ENCODE results near the gene ENKD1. TPM values are rescaled to one million over a fixed set of nuclear protein-coding genes. Genes with fewer than 3 reads are reported as not detected.

ENKD1 gene
- total and polyA plus RNA-seq, 10 of the 15 experiments (the other 5 are each of a cell fraction or from before 2014, with no cell fraction given), result 0.19 to 8.1 (median 2.8) TPM

DNA sequence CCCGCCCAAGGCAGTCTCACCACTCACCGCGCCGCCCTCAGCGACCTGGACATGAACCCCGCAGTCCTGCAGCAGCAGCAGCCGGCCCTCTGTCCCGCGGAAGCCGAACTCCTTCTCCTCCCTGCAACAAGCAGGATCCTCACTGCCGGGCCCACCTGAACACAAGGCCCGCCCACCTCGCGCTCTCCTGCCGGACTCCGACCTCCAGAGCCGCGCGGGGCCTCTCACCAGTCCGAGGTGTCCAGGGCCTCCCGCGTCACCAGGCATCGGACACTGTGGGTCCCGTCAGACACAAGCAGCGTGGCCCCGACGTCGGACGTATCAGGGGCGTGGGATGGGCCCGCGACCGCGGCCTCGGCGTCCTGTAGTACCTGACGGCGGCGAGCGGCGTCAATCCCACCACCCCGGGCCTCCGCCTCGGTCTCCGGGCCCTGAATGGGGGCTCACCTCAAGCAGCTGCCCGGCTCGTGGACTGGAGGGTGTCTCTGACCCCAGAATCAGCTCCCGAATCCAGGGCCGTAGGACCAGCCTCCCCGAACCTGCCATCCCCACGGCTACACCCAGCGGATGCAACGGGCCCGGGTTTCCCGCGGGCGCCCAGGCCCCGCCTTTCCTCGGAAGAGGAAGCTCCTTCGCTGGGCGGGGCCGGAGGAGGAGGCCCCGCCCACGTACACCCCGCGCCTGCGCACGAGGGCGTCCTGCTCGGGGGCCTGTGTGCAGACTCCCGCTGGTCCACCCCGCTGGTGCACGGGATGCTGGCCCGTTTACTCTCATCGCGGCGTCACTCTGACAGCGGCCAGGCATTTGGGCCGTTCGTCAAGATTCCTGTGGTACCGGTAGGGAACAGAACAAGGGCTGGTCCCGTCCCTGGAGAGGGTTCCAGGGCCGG is 6.6 kb downstream of the ENKD1 start, which contains the start of gene ACD (continued):
- TF ChIP-seq, protein P1, sequence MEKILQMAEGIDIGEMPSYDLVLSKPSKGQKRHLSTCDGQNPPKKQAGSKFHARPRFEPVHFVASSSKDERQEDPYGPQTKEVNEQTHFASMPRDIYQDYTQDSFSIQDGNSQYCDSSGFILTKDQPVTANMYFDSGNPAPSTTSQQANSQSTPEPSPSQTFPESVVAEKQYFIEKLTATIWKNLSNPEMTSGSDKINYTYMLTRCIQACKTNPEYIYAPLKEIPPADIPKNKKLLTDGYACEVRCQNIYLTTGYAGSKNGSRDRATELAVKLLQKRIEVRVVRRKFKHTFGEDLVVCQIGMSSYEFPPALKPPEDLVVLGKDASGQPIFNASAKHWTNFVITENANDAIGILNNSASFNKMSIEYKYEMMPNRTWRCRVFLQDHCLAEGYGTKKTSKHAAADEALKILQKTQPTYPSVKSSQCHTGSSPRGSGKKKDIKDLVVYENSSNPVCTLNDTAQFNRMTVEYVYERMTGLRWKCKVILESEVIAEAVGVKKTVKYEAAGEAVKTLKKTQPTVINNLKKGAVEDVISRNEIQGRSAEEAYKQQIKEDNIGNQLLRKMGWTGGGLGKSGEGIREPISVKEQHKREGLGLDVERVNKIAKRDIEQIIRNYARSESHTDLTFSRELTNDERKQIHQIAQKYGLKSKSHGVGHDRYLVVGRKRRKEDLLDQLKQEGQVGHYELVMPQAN (conservative IDR thresholded peaks at IDR 0.05), result peak; percentile 75
- TF ChIP-seq NR2C1 (IDR thresholded peaks at IDR 0.05) (no peak; the same call in 1 of the 2 replicates), SKIL (IDR thresholded peaks at IDR 0.05; ENCODE audit: low read depth, poor library complexity, severe bottlenecking) (no peak), NFYB (IDR thresholded peaks at IDR 0.05; ENCODE audit: insufficient read depth, low read depth, low read length) (no peak), FOXK2 (IDR thresholded peaks at IDR 0.05) (no peak), SUPT20H (IDR thresholded peaks at IDR 0.05; ENCODE audit: borderline replicate concordance, control insufficient read depth, low read depth, low read length) (no peak)
- TF ChIP-seq, protein P2, sequence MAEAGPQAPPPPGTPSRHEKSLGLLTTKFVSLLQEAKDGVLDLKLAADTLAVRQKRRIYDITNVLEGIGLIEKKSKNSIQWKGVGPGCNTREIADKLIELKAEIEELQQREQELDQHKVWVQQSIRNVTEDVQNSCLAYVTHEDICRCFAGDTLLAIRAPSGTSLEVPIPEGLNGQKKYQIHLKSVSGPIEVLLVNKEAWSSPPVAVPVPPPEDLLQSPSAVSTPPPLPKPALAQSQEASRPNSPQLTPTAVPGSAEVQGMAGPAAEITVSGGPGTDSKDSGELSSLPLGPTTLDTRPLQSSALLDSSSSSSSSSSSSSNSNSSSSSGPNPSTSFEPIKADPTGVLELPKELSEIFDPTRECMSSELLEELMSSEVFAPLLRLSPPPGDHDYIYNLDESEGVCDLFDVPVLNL (IDR thresholded peaks at IDR 0.05; ENCODE audit: low read depth, low read length), result peak; percentile 83

Data from GM12878 (cell line).